Measurements from ENCODE around the gene MS4A13. TPM values are rescaled to one million over a fixed set of nuclear protein-coding genes. Genes with fewer than 3 reads are reported as not detected.

Gene MS4A13
- total RNA-seq, 1 experiment from 2014 or later: not detected

DNA sequence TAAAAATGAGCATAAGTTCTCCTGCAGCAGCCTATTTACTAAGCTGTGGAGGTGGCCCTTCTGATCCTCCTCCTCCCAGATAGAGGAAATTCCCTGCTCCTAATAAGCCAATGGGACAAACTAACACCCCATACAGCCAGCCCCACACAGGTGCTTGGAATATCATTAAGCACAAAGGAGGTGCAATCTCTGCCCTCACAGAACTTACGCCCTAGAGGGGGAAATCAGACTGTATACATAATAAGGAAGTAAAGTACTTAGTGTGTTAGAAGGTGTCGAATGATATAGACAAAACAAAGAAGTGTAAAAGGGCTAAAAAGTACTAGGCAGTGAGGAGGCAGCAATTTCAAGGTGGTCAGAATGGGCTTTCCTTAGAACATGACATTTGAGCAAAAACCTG is 16.8 kb upstream of the MS4A13 start:
- H3K27me3 ChIP-seq (ENCODE audit: insufficient read depth, low read length): peaks cover 3% of the 10 kb centered on the region; the same call in 1 of the 2 replicates
- no peaks in the 10 kb centered on the region for H3K36me3 ChIP-seq (ENCODE audit: control insufficient read depth in 1 of 2, insufficient read depth in 2 of 2, low read length in 2 of 2)
- ATAC-seq (no peak), DNase-seq (ENCODE audit: low read depth, low spot score) (no peak)
- intact Hi-C loops (cut with micrococcal nuclease): no loop called here
- no peaks in the 10 kb centered on the region for H4K20me1 ChIP-seq (ENCODE audit: insufficient read depth)
- H3K9me2 ChIP-seq (ENCODE audit: insufficient read depth): no peaks in the 10 kb centered on the region
- no peak for TF ChIP-seq JUND (IDR thresholded peaks at IDR 0.05)
- no peak for TF ChIP-seq ATF3 (IDR thresholded peaks at IDR 0.05)
- no peak for TF ChIP-seq ELF1 (IDR thresholded peaks at IDR 0.05; ENCODE audit: borderline replicate concordance, low read depth)
- H3K4me2 ChIP-seq (ENCODE audit: low read length): no peak overlapping the region
- CTCF ChIA-PET: no interaction called here
- H3K9me3 ChIP-seq (ENCODE audit: control insufficient read depth in 1 of 2, insufficient read depth in 1 of 2, low read depth in 1 of 2, low read length in 2 of 2): no peaks in the 10 kb centered on the region
- no peak overlapping the region for H3K9ac ChIP-seq (ENCODE audit: low read length)
- RAD21 ChIA-PET (ENCODE audit: low non-redundant PET in 1 of 2, low total read pairs in 2 of 2, uncharacterized antibody in 2 of 2, unreplicated experiment in 2 of 2): no interaction called here
- no peaks in the 10 kb centered on the region for H3K4me1 ChIP-seq (ENCODE audit: control insufficient read depth in 1 of 2, insufficient read depth in 2 of 2, low read length in 2 of 2)
- H3K79me2 ChIP-seq (ENCODE audit: insufficient read depth, low read length): no peaks in the 10 kb centered on the region
- BruUV-seq (replicated peaks): no TSS peak
- H3K4me3 ChIP-seq (replicated peaks in 1 of 2; ENCODE audit: low read depth in 1 of 2, low read length in 2 of 2): no peak overlapping the region
- H3K27ac ChIP-seq (ENCODE audit: low read depth, low read length): no peak overlapping the region
- POLR2A ChIA-PET: no interaction called here
- no peak overlapping the region for H2AFZ ChIP-seq (ENCODE audit: low read depth, low read length, poor library complexity, severe bottlenecking)

DNA sequence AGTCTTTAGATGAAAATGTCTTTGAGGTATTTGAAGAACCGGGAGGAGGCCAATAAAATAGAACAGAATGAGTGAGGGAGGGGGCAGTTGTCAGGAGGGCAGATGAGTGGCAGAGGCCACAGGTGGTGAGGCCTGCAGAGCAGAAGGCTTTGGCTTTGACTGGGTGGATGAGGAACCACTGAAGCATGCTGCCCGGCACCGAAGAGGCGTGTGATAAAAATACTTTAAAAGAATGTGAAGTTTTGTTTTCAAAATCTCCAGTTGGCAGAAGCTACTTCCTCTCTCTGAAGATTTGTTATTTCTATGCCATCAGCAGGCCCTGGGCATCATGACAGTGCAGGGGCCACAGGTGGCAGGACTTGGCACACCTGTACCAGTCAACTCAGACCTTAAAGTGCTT is 16.3 kb upstream of the MS4A13 start:
- Histone ChIP-seq H3K9me3 (ENCODE audit: control insufficient read depth in 1 of 2, insufficient read depth in 1 of 2, low read depth in 1 of 2, low read length in 2 of 2) (no peaks in the 10 kb centered on the region), H3K36me3 (ENCODE audit: control insufficient read depth in 1 of 2, insufficient read depth in 2 of 2, low read length in 2 of 2) (no peaks in the 10 kb centered on the region), H3K9ac (ENCODE audit: low read length) (no peak overlapping the region), H3K27me3 (ENCODE audit: insufficient read depth, low read length) (peaks cover 3% of the 10 kb centered on the region; the same call in 1 of the 2 replicates), H2AFZ (ENCODE audit: low read depth, low read length, poor library complexity, severe bottlenecking) (no peak overlapping the region), H4K20me1 (ENCODE audit: insufficient read depth) (no peaks in the 10 kb centered on the region), H3K4me3 (replicated peaks in 1 of 2; ENCODE audit: low read depth in 1 of 2, low read length in 2 of 2) (no peak overlapping the region), H3K4me1 (ENCODE audit: control insufficient read depth in 1 of 2, insufficient read depth in 2 of 2, low read length in 2 of 2) (no peaks in the 10 kb centered on the region), H3K4me2 (ENCODE audit: low read length) (no peak overlapping the region), H3K9me2 (ENCODE audit: insufficient read depth) (no peaks in the 10 kb centered on the region), H3K79me2 (ENCODE audit: insufficient read depth, low read length) (no peaks in the 10 kb centered on the region), H3K27ac (ENCODE audit: low read depth, low read length) (no peak overlapping the region)
- RAD21 ChIA-PET (ENCODE audit: low non-redundant PET in 1 of 2, low total read pairs in 2 of 2, uncharacterized antibody in 2 of 2, unreplicated experiment in 2 of 2): no interaction called here
- ATAC-seq (no peak), DNase-seq (ENCODE audit: low read depth, low spot score) (no peak)
- intact Hi-C loops (cut with micrococcal nuclease): no loop called here
- BruUV-seq (replicated peaks): no TSS peak
- CTCF ChIA-PET: no interaction called here
- TF ChIP-seq MAX (IDR thresholded peaks at IDR 0.05) (no peak), ATF3 (IDR thresholded peaks at IDR 0.05) (no peak), POLR2AphosphoS5 (IDR thresholded peaks at IDR 0.05; ENCODE audit: low read depth, low read length) (no peak), SP1 (IDR thresholded peaks at IDR 0.05; ENCODE audit: low read depth) (no peak), YY1 (IDR thresholded peaks at IDR 0.05; ENCODE audit: extremely low read depth, insufficient replicate concordance, low read depth, low read length) (no peak)
- TF ChIP-seq, protein P1, sequence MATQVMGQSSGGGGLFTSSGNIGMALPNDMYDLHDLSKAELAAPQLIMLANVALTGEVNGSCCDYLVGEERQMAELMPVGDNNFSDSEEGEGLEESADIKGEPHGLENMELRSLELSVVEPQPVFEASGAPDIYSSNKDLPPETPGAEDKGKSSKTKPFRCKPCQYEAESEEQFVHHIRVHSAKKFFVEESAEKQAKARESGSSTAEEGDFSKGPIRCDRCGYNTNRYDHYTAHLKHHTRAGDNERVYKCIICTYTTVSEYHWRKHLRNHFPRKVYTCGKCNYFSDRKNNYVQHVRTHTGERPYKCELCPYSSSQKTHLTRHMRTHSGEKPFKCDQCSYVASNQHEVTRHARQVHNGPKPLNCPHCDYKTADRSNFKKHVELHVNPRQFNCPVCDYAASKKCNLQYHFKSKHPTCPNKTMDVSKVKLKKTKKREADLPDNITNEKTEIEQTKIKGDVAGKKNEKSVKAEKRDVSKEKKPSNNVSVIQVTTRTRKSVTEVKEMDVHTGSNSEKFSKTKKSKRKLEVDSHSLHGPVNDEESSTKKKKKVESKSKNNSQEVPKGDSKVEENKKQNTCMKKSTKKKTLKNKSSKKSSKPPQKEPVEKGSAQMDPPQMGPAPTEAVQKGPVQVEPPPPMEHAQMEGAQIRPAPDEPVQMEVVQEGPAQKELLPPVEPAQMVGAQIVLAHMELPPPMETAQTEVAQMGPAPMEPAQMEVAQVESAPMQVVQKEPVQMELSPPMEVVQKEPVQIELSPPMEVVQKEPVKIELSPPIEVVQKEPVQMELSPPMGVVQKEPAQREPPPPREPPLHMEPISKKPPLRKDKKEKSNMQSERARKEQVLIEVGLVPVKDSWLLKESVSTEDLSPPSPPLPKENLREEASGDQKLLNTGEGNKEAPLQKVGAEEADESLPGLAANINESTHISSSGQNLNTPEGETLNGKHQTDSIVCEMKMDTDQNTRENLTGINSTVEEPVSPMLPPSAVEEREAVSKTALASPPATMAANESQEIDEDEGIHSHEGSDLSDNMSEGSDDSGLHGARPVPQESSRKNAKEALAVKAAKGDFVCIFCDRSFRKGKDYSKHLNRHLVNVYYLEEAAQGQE (IDR thresholded peaks at IDR 0.05; ENCODE audit: low read depth): no peak
- POLR2A ChIA-PET: no interaction called here

All from HCT116 (cell line).